ENCODE data around the gene ZDHHC7. TPM values are rescaled to one million over a fixed set of nuclear protein-coding genes. Genes with fewer than 3 reads are reported as not detected.
A peak's percentile ranks its signal among the peaks of the same experiment; 100 is the strongest.

The ZDHHC7 gene
- total and polyA plus RNA-seq, 9 of the 15 experiments (the other 6 are each of a cell fraction or from before 2014, with no cell fraction given): 1.7 to 49.7 (median 37.4) TPM

DNA sequence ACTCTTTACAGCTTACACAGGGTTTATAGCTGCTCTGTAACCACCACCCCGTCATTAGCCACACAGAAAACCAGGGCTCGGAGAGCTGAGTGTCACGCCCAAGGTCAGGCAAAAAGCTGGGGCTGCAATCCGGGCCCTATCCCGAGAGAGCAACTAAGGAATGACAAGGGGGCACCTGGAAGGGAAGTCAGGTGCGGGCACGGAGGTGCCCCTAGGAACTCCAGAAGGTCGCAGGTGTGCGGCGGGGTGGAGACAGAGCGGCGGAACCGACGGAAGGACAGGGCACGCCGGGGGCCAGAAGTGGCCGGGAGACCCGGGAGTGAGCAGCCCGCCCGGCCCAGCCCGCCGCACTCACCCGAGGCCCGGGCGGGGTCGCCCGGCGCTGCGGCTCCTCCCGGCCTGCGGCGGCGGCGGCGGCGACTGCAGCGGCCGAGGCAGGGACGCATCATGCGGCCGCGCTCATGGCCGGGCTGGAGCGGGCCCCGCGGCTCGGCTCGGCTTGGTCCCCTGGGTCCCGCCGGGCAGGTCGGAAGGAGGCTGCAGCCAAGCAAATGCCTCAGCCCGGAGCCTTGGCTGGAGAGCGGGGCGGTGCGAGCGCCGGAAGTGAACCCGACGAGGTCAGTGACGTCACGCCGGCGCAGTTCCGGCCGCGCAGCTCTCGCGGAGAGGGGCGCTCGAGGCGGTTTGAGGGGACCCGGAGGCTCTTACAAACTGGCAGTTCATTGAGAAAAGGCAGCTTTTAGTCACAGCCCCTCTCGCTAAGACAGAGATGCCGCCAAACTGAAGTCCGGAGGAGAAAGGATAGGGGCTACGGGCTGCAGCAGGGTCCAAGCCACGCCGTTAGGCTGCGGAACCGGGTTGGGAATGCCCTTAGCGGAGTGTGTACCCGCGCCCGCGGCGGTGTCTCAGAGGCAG, at the start of gene ZDHHC7 (continued):
- no peak for TF ChIP-seq CHCHD3 (CRISPR knock-in tag; IDR thresholded peaks at IDR 0.05)
- no peak for TF ChIP-seq ZNF583 (CRISPR knock-in tag; IDR thresholded peaks at IDR 0.05)
- TF ChIP-seq, protein P1, sequence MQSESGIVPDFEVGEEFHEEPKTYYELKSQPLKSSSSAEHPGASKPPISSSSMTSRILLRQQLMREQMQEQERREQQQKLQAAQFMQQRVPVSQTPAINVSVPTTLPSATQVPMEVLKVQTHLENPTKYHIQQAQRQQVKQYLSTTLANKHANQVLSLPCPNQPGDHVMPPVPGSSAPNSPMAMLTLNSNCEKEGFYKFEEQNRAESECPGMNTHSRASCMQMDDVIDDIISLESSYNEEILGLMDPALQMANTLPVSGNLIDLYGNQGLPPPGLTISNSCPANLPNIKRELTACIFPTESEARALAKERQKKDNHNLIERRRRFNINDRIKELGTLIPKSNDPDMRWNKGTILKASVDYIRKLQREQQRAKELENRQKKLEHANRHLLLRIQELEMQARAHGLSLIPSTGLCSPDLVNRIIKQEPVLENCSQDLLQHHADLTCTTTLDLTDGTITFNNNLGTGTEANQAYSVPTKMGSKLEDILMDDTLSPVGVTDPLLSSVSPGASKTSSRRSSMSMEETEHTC (IDR thresholded peaks at IDR 0.05): no peak
- no peak for TF ChIP-seq TCF7L2 (IDR thresholded peaks at IDR 0.05; ENCODE audit: low read depth, low read length)
- TF ChIP-seq SOX6 (IDR thresholded peaks at IDR 0.05): 0 out of 2 replicates have a peak, but pooled peaks have one; percentile 59
- peak; percentile 92 for TF ChIP-seq OTX1 (CRISPR knock-in tag; IDR thresholded peaks at IDR 0.05)
- TF ChIP-seq, protein P2, sequence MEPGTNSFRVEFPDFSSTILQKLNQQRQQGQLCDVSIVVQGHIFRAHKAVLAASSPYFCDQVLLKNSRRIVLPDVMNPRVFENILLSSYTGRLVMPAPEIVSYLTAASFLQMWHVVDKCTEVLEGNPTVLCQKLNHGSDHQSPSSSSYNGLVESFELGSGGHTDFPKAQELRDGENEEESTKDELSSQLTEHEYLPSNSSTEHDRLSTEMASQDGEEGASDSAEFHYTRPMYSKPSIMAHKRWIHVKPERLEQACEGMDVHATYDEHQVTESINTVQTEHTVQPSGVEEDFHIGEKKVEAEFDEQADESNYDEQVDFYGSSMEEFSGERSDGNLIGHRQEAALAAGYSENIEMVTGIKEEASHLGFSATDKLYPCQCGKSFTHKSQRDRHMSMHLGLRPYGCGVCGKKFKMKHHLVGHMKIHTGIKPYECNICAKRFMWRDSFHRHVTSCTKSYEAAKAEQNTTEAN (CRISPR knock-in tag; IDR thresholded peaks at IDR 0.05): no peak
- TF ChIP-seq, protein P3, sequence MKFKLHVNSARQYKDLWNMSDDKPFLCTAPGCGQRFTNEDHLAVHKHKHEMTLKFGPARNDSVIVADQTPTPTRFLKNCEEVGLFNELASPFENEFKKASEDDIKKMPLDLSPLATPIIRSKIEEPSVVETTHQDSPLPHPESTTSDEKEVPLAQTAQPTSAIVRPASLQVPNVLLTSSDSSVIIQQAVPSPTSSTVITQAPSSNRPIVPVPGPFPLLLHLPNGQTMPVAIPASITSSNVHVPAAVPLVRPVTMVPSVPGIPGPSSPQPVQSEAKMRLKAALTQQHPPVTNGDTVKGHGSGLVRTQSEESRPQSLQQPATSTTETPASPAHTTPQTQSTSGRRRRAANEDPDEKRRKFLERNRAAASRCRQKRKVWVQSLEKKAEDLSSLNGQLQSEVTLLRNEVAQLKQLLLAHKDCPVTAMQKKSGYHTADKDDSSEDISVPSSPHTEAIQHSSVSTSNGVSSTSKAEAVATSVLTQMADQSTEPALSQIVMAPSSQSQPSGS (CRISPR knock-in tag; IDR thresholded peaks at IDR 0.05): peak; percentile 70
- TF ChIP-seq ZFP30 (CRISPR knock-in tag; IDR thresholded peaks at IDR 0.05; ENCODE audit: borderline replicate concordance): no peak
- TF ChIP-seq PHF8 (IDR thresholded peaks at IDR 0.05; ENCODE audit: borderline replicate concordance, low read length): peak; percentile 97
- peak; percentile 76 for TF ChIP-seq TBP (optimal IDR thresholded peaks at IDR 0.05; ENCODE audit: low read depth, low read length)
- no peak for TF ChIP-seq BHLHE40 (IDR thresholded peaks at IDR 0.05; ENCODE audit: low read length)
- TF ChIP-seq DDX20 (tag; IDR thresholded peaks at IDR 0.05; ENCODE audit: low read depth): no peak
- no peak for TF ChIP-seq BMI1 (IDR thresholded peaks at IDR 0.05; ENCODE audit: low read length)
- peak; percentile 49; the same call in 1 of the 2 replicates for TF ChIP-seq ZNF79 (CRISPR knock-in tag; IDR thresholded peaks at IDR 0.05; ENCODE audit: low read depth)
- TF ChIP-seq ZNF23 (CRISPR knock-in tag; IDR thresholded peaks at IDR 0.05): no peak
- TF ChIP-seq ZNF384 (IDR thresholded peaks at IDR 0.05; ENCODE audit: low read depth, low read length): 0 out of 2 replicates have a peak, but pooled peaks have one; percentile 22
- TF ChIP-seq, protein P4, sequence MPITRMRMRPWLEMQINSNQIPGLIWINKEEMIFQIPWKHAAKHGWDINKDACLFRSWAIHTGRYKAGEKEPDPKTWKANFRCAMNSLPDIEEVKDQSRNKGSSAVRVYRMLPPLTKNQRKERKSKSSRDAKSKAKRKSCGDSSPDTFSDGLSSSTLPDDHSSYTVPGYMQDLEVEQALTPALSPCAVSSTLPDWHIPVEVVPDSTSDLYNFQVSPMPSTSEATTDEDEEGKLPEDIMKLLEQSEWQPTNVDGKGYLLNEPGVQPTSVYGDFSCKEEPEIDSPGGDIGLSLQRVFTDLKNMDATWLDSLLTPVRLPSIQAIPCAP (CRISPR knock-in tag; IDR thresholded peaks at IDR 0.05; ENCODE audit: borderline replicate concordance): no peak
- TF ChIP-seq, protein P5, sequence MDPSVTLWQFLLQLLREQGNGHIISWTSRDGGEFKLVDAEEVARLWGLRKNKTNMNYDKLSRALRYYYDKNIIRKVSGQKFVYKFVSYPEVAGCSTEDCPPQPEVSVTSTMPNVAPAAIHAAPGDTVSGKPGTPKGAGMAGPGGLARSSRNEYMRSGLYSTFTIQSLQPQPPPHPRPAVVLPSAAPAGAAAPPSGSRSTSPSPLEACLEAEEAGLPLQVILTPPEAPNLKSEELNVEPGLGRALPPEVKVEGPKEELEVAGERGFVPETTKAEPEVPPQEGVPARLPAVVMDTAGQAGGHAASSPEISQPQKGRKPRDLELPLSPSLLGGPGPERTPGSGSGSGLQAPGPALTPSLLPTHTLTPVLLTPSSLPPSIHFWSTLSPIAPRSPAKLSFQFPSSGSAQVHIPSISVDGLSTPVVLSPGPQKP (CRISPR knock-in tag; IDR thresholded peaks at IDR 0.05): no peak
- TF ChIP-seq ZNF212 (CRISPR knock-in tag; IDR thresholded peaks at IDR 0.05): peak; percentile 86; the same call in 1 of the 2 replicates
- TF ChIP-seq, protein P6, sequence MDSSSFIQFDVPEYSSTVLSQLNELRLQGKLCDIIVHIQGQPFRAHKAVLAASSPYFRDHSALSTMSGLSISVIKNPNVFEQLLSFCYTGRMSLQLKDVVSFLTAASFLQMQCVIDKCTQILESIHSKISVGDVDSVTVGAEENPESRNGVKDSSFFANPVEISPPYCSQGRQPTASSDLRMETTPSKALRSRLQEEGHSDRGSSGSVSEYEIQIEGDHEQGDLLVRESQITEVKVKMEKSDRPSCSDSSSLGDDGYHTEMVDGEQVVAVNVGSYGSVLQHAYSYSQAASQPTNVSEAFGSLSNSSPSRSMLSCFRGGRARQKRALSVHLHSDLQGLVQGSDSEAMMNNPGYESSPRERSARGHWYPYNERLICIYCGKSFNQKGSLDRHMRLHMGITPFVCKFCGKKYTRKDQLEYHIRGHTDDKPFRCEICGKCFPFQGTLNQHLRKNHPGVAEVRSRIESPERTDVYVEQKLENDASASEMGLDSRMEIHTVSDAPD (CRISPR knock-in tag; IDR thresholded peaks at IDR 0.05): no peak

All from K562 (cell line).